NCI-H2227 (cell line): ENCODE data around the gene CTSE.
"Not testable (repeated sequence)": the region's sequence is repeated elsewhere in the genome, so short reads cannot be mapped to it uniquely, and the experiment has no call there.

Source experiments
- DNase-seq: peaks from one replicate; lab custom pipeline; 2025; ENCODE audit not compliant: unreplicated experiment; lab: John Stamatoyannopoulos, UW

Gene CTSE

GRCh38 chr1:206023695-206024094 is at the start of gene CTSE:
CTSE (minus strand) TSS chr1:206023895; CDS start chr1:206023791, 104 bp downstream.
- no peak for DNase-seq

GRCh38 chr1:206070627-206071304 is 47.1 kb upstream of the CTSE start:
- DNase-seq = no peak

DNA sequence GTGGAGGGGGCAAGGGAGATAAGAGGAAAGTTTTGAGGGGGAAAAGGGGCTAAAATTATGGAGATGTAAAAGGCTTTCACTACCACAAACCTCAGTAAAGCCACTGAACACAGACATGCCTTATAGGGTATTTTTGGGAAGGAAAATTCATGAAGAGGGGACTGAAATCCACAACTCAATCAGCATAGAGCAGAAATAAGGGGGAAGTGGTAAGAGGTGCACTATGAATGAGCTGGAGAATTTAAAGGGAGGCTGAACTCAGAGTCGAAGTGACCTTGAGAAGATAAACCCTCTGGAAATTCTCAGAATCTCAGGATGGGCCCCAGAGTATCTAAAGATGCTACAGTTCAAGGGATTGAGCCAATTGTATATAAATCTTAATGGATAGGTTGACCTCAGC is 44.6 kb upstream of the CTSE start:
- no peak for DNase-seq

- DNase-seq = no peak
Measured at GRCh38 chr1:206067486-206068227, 44.0 kb upstream of the CTSE start.

GRCh38 chr1:206066479-206067171 is 42.9 kb upstream of the CTSE start:
- DNase-seq = no peak

DNA sequence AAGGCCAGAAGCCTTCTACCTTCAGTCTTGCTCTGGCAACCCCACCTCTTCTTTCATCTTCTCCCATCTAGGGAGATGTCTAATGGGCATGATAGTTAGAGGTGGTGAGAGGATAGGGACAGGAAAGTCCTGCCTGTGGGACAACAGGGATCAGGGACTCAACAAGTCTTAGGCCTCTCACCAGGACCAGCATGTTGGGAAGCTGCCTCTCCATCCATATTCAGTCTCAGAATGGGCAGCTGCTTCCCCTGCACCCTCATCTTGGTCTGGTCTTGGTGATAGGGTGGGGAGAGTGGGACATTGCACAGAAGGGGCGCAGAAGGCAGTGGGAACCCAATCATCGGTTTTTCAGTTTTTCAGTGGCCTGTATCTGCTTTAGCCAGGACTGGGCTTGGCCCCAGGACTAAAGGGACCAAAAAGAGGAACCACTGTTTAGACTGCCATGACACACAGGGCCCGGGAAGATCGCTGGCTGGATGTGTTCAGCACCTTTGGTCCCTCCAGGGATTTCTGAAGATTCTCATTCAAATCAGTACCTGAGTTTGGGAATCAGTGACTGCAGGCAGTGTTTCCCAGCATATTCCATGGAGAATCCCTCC is 42.0 kb upstream of the CTSE start:
- no peak for DNase-seq

DNA sequence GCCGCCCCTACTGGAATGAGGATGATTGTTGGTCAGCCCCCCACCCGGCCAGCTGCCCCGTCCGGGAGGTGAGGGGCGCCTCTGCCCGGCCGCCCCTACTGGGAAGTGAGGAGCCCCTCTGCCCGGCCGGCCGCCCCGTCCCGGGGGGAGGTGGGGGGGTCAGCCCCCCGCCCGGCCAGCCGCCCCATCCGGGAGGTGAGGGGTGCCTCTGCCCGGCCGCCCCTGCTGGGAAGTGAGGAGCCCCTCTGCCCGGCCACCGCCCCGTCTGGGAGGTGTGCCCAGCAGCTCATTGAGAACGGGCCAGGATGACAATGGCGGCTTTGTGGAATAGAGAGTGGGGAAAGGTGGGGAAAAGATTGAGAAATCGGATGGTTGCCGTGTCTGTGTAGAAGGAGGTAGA is 40.8 kb upstream of the CTSE start:
- not testable (repeated sequence) for DNase-seq

DNA sequence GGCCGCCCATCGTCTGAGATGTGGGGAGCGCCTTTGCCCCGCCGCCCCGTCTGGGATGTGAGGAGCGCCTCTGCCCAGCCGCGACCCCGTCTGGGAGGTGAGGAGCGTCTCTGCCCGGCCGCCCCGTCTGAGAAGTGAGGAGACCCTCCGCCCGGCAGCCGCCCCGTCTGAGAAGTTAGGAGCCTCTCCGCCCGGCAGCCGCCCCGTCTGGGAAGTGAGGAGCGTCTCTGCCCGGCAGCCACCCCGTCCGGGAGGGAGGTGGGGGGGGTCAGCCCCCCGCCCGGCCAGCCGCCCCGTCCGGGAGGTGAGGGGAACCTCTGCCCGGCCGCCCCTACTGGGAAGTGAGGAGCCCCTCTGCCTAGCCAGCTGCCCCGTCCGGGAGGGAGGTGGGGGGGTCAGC is 40.3 kb upstream of the CTSE start:
- not testable (repeated sequence) for DNase-seq

- no peak for DNase-seq
Measured at GRCh38 chr1:206062464-206062863, 38.8 kb upstream of the CTSE start.

GRCh38 chr1:206060844-206061243 is 37.1 kb upstream of the CTSE start:
- DNase-seq = no peak

DNA sequence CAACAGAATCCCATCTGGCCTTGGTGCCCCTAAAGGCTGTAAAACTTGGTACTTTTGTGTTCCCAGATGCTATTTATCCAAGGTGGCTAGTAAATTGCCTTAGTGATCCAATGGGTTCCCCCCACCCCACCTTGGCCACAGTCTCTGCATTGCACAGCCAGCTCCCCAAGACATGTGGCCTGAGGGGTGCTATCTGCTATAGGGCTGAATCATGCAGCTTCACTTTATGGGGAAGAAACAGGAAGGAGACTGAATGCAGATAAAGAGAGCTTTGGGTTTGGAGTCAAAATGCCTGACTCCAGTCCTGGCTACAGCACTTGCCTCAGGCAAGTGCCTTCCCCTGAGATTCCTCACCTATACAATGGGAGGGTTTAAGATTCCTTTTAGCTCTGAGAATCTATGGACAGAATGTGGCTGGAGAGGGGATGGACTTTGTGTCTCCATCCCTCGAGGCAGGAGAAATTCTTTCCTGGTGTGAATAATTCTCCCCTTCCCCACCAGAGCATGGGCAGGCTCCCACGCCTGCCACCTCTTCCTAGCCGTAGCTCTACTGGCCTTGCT is 35.7 kb upstream of the CTSE start:
- no peak for DNase-seq

- no peak for DNase-seq
Measured at GRCh38 chr1:206058927-206059292, 35.2 kb upstream of the CTSE start.

DNA sequence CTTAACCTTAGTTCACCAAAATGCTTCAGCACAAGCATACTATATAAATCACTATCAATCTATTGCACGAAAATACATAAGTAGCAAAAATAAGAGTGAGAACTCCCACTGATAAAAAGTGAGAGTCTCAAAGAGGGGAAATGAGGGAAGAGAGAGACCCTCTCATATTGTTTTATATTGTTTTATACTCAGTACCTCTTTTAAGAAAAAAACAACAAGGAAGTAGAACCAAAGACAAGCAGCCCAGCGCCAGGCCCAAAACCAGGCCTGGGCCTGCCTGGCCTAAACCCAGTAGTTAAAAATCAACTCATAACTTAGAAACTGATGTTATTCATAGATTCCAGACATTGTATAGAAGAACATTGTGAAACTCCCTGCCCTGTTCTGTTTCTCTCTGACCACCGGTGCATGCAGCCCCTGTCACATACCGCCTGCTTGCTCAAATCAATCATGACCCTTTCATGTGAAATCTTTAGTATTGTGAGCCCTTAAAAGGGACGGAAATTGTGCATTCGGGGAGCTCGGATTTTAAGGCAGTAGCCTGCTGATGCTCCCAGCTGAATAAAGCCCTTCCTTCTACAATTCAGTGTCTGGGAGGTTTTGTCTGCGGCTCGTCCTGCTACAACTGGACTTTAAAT is 34.7 kb upstream of the CTSE start:
- DNase-seq = not testable (repeated sequence)

- DNase-seq = not testable (repeated sequence)
Measured at GRCh38 chr1:206055639-206056323, 32.1 kb upstream of the CTSE start.

GRCh38 chr1:206055069-206055625 is 31.5 kb upstream of the CTSE start:
- not testable (repeated sequence) for DNase-seq

DNA sequence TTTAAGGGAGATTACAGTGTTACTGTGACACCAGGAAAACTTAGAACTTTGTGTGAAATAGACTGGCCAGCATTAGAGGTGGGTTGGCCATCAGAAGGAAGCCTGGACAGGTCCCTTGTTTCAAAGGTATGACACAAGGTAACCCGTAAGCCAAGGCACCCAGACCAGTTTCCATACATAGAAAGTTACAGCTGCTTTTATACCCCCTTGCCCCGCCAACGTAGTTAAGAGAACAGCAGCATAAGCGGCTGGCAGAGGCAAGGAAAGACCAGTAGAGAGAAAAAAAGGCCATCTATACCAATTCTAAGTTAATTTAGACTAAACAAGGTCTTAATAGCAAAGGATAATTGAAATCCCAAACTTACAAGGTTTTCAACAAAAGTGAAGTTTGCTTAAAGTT is 29.9 kb upstream of the CTSE start:
- not testable (repeated sequence) for DNase-seq

GRCh38 chr1:206052919-206053610 is 29.4 kb upstream of the CTSE start, which contains the start of gene RHEX:
RHEX (plus strand) TSS chr1:206053173; CDS start chr1:206097829, 44,656 bp downstream.
- not testable (repeated sequence) for DNase-seq

GRCh38 chr1:206052231-206052865 is 28.7 kb upstream of the CTSE start:
- DNase-seq = not testable (repeated sequence)
